GM19328 (cell line): Measurements from ENCODE around the gene LSR.
"Not testable (repeated sequence)": the region's sequence is repeated elsewhere in the genome, so short reads cannot be mapped to it uniquely, and the experiment has no call there.

Experiments used
- ATAC-seq: cut with Tn5 transposase; IDR thresholded peaks from one replicate; pipeline ENCODE4 v1.9.1; 2021; ENCODE audit warnings: mild to moderate bottlenecking, moderate library complexity; ENCODE audit not compliant: unreplicated experiment

The LSR gene

DNA sequence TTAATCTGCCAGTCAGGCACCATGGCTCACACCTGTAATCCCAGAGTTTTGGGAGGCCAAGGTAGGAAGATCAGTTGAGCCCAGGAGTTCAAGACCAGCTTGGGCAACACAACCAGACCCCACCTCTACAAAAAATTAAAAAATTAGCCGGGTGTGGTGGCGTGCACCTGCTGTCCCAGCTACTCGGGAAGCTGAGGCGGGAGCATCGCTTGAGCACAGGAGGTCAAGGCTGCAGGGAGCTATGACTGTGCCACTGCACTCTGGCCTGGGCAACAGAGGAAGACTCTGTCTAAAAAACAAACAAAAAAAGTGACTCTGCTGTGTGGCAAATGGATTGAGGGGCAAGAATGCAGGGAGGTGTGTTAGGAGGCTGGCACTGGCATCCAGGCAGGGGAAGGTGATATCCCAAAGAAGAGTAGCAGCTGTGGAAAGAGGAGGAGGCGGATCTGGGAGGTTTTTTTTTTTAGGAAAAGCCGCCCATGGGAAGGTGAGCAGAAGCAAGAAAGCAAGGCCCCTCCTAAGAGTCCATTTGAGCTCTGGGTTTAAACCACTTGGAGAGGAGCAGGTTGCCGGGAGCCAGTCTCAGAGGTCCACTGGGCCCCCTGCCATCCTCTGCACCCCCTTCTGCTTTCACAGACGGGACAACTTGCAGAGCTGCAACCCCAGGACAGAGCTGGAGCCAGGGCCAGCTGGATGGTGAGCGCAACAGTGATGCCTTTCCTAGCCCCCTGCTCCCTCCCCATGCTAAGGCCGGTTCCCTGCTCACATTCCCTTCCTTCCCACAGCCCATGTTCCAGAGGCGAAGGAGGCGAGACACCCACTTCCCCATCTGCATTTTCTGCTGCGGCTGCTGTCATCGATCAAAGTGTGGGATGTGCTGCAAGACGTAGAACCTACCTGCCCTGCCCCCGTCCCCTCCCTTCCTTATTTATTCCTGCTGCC is 35.6 kb downstream of the LSR start:
- ATAC-seq = no peak

DNA sequence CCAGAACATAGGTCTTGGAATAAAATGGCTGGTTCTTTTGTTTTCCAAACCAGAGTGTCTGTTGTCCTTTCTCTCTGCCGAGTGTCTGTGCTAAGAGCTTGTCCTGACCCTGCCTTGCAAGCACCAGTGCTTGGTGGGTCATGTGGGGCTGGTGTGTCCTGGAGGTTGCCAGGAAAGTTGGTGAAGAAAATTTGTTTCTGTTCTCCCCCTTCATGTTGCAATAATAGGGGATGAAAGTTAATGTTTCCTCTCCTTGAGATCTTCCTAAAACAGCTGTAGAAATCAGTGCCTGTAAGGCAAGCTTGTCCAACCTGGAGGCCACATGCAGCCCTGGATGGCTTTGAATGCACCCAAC is 36.3 kb downstream of the LSR start:
- no peak for ATAC-seq

DNA sequence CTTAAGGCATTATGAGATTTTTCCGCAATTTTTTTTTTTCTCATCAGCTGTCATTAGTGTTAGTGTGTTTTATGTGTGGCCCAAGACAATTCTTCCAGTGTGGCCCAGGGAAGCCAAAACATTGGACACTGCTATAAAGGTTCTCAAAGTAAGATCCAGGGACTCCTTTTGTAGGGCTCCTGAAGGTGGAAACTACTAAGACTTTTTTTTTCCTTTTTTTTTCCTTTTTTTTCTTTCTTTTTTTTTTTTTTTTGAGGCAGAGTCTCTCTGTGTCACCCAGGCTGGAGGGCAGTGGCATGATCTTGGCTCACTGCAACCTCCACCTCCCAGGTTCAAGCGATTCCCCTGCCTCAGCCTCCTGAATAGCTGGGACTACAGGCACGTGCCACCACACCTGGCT is 36.7 kb downstream of the LSR start:
- not testable (repeated sequence) for ATAC-seq

DNA sequence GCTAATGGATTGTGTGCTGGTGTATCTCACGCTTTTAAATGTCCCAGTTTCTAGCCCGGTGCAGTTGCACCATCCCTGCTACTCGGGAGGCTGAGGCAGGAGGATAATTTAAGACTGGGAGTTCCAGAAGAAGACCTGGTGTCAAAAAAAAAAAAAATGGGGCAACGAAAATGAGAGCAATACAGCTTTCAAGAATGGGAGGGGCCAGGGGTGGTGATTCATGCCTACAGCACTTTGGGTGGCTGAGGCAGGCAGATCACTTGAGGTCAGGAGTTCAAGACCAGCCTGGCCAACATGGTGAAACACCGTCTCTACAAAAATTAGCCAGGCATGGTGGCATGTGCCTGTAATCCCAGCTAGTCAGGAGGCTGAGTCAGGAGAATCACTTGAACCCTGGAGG is 37.3 kb downstream of the LSR start:
- ATAC-seq = not testable (repeated sequence)

DNA sequence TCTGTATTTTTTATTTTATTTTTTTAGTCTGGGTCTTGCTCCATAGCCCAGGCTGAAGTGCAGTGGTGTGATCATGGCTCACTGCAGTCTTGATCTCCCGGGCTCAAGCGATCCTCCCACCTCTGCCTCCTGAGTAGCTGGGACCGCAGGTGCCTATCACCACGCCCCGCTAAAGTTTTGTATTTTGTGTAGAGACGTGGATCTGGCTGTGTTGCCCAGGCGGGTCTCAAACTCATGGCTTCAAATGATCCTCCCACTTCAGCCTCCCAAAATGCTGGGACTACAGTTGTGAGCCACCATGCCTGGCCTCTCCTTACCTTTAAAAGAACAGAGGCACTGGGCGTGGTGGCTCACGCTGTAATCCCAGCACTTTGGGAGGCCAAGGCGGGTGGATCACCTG is 38.9 kb downstream of the LSR start:
- no peak for ATAC-seq

DNA sequence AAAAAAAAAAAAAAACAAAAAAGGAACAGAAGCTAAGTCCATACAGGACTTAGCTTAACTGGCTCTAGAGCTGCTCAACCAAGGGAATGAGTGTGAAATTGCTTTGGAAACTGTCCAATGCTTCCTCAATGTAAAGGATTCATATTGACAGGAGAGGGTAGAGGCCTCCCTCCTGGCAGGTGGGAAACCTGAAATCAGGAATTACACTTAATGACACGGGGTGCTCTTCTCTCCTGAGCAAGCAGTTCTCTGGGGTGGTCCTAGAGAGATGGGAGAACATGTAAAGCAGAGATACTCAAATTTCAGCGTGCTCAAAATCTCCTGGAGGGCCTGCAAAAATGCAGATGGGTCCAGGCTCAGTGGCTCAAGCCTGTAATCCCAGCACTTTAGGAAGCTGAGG is 39.5 kb downstream of the LSR start:
- ATAC-seq = no peak

DNA sequence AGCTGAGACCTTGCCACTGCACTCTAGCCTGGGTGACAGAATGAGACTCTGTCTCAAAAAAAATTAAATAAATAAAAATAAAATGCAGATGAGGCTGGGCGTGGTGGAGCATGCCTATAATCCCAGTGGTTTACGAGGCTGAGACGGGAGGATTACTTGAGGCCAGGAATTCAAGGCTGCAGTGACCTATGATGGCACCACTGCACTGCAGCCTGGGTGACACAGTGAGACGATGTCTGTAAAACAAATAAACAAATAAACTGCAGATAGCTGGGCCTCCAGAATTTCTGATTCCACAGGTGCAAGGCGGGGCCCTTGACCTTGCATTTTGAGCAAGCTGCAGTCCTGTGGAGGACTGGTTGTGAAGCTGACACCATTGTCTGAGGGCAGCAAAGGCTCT is 40.1 kb downstream of the LSR start:
- ATAC-seq = no peak

DNA sequence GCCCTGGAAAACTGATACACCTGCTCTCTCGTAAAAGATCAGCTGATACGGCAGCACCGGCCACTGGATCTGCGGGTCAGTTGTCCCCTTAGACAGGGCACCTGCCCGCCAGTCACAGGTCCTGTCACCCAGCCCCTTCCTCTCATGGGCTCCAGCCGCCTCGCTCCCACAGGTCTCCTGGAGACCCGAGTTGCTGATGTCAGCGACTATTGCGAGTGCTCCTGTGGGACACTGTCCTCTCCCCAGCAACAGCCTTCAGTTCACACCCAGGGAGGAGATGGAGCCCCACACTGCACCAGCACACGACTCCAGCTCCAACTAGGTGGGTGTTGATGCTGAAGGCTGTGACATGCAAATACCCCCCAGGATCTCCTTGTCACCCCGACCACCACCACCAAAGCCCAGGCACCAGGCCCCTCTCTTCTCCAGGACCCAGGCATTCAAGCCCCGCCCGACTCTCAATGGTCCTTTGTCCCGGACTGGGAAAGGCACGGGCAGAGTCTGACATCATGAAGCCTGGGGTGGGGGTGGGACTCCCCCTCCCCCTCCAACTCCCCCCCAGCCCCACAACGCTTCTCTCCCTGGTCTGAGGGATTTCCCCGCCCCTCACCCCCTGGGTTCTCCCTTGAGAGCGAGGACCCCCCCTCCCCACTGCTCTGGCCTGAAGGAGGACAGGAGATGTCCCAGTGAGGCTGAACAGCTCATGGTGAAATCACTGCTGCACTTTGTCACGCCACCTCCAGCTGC is 41.8 kb downstream of the LSR start:
- no peak for ATAC-seq

DNA sequence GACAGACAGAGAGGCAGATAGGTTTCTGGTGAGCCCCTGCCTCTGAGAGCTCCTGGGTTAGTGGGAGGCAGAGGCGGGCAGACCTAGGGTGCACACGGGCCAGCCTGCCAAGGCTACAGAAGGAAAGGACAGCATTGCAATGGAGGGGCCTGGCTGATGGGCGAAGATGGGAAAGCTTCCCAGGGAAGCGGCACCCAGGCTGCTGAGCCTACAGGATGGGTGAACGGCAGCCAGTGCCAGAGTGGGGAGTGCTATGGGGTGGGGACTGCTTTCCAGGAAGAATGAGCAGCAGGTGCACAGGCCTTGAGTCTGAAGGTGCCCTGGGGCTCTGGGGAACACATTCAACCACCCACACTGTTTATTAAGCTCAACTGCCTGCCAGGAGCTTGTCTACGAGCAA is 42.5 kb downstream of the LSR start:
- no peak for ATAC-seq

DNA sequence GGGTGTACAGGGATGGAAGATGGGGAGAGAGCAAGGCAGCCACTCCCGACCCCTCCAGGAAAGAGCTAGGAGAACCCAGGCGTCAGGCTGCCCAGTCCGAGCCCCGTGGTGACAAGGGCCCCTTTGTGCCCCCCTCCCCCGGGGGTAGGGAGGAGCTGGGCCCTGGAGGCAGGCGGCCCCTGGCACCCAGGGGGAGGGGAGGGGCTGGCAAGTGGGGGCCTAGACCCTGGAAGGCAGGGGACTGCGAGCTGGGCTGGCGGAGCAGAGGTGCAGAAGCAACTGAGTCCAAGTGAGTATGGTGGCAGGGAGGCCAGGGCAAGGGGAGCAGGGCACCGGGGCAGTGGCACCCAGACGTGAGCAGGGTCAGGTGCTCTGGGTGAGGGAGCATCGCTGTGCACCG is 43.1 kb downstream of the LSR start, which contains the start of gene MAG:
Gene MAG (plus strand): TSS at position 246 of the 400 bp plus-strand sequence. CDS start 3,248 bp downstream, outside the sequence.
- ATAC-seq = no peak

DNA sequence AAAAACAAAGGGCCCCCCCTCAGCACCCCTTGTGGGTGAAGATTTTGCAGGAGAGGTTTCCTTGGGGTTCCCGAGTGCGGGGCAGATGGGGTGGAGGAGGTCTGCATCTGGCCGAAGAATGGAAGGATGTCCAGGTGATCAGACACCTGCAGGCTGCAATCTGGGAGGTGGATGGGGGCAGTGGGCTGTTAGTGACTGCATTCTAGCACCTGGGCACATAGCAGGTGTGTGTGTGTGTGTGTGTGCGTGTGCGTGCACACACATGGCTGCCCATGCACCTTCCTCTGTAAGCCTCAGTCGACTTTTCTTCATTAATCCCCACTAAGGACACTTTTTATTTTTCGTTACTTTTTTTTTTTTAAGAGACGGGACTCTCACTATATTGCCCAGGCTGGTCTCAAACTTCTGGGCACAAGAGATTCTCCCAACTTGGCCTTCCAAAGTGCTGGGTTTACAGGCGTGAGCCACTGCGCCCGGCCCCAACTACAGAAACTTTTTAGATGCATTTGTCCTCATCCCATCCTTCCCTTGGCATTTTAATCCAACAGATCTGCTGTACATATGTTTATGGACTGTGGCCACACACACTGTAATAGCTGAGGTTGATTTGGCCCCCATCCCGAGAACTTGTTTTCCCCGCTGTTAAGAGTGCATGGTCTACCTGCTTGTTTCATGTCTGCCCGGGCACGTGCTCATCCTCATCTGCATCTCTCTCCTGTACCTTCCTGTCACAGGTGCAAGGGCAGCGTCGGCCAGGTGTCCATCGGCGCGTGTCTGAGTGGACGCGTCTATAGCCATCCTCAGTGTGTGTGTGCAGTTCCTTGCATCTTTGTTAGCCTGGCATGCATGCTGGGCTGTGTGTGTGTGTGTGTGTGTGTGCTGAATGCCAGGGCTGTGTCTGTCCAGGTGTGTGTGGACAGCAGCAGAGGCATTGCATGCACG is 43.9 kb downstream of the LSR start:
- no peak for ATAC-seq

DNA sequence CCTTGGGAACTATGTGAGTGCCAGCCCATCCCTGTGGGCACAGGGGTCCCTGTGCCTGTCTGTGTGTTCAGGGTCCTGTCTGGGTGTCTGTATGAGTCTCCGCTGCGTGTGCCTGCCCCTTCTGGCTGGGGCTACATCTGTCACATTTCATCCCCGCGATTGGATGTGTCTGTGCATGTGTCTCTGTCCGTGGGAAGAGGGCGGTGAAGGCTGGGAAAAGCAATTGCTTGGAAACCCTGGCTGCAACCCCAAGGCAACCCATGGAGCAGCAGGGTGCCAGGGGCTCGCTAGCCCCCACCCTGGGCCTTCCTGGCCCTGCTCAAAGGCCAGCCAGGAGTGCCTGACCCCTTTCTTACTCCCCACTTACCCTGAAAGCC is 44.5 kb downstream of the LSR start:
- no peak for ATAC-seq

DNA sequence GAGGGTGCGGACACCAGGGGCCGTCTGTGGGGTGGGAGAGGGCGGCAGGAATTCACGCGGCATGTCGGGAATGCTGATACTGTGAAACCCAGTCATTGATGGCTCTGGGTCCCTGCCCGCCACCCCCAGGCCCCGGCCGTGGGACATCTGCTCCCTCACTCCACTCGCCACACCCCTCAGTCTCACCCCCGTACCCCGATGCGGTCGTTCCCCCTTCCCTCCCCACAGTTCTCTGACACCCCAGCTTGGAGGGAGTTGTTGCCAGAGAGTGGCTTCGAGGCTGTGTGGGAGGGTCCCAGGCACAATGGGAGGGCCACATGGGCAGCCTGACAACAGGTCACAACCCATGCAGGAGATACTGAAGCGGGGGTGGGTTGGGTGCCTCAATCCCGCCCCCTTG is 45.0 kb downstream of the LSR start:
- no peak for ATAC-seq

DNA sequence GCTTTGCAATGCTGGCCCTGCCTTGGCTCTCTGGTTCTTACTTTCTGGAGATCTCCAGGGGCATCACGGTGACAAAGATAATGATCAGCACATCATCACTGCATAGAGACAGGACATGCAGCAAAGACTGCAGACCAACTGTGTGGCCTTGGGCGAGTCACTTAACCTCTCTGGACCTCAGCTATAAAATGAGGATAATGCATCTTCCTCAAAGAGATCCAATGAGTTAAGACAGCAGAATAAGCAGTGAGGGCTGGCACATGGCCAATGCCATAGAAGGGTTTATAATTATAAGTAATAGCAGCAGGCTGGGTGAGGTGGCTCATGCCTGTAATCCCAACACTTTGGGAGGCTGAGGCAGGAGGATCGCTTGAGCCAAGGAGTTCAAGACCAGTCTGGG is 45.5 kb downstream of the LSR start:
- ATAC-seq = no peak

DNA sequence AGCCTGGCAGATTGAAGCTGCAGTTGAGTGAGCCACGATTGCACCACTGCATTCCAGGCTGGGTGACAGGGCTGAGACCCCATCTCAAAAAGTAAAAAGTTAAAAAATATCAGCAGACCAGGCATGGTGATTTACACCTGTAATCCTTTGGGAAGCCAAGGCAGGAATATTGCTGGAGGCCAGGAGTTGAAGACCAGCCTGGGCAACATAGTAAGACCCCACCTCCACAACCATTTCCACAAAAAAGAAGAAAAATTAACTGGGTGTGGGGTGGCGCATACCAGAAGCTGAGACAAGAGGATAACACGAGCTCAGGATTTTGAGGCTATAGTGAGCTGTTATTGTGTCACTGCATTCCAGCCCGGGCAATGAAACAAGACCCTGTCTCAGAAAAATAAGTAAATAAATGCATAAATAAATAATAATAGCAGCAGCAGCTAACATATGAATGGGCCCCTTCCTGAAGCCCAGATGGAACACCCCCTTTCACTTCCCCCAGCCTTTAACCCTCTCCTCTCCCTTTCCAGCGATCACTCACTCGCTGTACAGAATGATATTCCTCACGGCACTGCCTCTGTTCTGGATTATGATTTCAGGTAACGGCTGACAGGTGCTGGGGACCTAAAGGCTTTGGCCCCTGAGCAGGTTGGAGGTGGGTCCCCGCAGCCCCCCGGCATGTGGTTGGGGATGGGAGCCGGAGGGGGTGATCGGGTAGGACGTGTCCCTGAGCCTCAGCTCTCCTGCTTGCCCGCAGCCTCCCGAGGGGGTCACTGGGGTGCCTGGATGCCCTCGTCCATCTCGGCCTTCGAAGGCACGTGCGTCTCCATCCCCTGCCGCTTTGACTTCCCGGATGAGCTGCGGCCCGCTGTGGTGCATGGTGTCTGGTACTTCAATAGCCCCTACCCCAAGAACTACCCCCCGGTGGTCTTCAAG is 46.3 kb downstream of the LSR start:
- no peak for ATAC-seq

DNA sequence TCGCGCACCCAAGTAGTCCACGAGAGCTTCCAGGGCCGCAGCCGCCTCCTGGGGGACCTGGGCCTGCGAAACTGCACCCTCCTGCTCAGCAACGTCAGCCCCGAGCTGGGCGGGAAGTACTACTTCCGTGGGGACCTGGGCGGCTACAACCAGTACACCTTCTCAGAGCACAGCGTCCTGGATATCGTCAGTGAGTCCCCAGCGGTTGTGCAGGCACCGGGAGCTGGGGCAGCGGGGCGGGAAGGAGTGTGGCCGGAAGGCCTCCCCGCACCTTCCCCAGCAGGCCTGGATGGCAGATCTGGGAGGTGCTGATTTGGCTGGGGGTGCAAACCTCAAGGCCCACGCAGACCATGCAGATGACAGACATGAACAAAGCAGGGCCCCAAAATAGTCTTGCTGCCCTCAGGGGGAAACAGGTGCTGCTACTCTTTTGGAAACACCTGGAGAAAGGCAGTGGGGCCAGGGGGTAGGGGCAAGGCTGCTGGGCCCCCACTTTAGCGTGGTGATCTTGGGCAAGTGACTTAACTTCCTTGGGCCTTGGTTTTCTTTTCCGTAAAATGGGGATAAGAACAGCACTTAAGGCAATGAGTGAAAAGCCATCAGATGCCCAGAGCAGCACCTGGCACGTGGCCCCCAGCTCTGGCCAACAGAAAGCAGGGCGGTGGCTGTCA is 47.1 kb downstream of the LSR start:
- ATAC-seq = no peak

DNA sequence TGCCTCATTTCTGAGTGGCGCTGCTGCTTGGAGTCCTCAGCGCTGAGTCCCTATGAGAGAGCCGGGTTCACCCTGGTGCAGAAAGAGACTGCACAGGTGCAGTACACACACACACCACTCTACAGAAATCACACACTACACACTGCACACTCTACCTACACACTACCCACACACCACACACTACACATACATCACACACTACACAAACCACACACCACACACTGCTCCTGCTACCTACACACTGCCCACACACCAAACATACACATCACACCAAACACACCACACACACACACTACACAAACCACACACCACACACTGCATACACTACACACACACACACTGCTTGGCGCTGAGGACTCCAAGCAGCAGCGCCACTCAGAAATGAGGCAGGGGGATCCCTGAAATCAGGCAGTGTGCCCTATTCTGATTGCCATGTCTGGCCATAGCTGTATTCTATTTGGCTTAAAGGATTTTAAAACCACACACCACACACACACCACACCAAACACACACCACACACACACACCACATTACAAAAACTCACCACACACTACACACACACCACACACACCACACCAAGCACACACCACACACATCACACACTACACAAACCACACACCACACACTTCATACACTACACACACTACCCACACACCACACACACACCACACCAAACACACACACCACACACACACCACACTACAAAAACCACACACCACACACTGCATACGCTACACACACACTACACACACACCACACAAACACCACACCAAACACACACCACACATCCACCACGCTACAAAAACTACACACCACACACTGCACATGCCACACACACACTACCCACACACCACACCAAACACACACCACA is 48.1 kb downstream of the LSR start:
- no peak for ATAC-seq

DNA sequence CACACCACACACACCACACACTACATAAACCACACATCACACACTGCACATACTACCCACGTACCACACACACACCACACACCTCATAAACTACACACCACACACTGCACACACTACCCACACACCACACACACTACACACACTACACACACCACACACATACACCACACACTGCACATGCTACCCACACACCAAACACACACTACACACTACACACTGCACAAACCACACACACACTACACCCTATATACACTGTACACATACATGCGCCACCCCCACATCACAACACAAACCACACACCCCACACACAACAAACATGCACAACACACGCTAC is 48.7 kb downstream of the LSR start:
- ATAC-seq = no peak

DNA sequence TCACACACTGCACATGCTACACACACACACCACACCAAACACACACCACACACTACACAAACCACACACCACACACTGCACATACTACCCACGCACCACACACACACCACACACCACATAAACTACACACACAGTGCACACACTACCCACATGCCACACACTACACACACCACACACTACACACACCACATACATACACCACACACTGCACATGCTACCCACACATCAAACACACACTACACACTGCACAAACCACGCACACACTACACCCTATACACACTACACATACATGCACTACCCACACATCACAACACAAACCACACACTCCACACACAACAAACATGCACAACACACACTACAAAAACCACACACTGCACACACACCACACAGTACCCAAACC is 49.1 kb downstream of the LSR start:
- ATAC-seq = no peak
